HG02759 (cell line): ENCODE data around the gene DIDO1.

Experiments
- ATAC-seq: cut with Tn5 transposase; IDR thresholded peaks from one replicate; pipeline ENCODE4 v1.9.1; 2021; ENCODE audit warnings: mild to moderate bottlenecking, moderate library complexity; ENCODE audit not compliant: unreplicated experiment

Gene DIDO1

DNA sequence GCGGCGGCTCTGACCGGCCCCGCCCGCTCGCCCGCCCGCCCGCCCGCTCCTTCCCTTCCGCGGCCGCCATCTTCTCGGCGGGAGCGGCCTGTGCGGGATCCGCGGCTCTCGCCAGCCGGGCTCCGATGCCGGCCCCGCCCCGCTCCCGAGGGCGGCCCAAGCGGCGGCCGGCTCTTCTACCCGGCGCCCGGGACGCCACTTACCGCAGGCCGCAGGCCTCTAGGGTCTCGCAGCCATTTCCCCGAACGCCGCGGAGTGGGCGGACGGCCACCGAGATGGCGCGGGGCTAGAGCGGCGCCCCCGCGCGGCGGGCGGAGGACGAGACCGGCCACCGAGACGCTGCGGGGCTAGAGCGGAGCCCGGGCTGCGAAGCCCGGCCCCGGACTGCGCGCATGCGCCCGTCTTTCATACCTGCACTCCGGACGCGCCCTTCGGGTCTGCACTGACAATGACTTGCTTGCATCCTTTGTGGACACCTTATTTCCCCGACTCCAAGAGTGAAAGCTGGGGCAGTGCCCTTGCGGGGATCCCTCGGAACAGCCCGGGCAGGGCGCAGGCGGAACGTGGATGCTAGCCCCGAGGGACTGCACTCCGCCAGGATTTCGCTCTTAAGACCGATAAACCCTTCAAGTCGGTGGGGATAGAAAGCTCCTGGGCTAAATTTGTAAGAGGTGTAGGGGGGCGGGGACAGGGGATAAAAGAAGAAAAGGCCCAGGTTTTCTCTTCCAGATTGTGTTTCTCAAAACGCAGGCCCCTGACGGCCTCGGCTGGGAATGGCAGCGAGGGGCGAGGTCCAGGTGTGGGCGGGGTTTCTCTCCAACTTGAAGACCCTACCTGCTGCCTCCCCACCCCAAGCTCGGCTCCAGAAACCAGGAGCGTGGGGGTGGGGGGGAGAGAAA lies at the start of gene DIDO1:
TSS of gene DIDO1 (minus strand) at position 277 of the 899 bp plus-strand sequence.
- ATAC-seq: peak; percentile 86

DNA sequence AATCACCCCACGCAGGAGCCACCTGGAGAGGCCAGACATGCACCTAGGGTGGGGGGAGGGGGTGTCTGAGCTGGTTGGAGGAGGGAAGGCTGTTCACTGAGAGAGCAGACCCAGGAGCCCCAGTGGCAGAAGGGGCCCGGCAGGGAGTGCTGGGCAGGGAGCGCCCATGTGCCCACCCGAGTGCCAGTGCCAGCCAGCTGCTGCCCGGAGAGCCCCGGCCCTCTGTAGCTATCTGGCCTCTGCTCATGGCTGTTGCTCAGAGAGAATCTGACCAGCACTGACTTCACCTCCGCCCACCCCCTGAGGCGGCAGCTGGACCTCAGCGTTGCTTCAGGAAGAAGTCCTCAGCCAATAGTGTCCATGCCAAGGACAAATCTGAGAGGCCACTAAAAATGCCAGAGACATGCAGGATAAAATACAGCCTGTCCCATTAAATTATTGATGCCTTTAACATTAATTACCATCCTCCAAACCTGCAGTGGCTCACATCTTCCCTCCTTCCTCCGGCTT lies 49.0 kb upstream of the DIDO1 start:
- no peak for ATAC-seq

DNA sequence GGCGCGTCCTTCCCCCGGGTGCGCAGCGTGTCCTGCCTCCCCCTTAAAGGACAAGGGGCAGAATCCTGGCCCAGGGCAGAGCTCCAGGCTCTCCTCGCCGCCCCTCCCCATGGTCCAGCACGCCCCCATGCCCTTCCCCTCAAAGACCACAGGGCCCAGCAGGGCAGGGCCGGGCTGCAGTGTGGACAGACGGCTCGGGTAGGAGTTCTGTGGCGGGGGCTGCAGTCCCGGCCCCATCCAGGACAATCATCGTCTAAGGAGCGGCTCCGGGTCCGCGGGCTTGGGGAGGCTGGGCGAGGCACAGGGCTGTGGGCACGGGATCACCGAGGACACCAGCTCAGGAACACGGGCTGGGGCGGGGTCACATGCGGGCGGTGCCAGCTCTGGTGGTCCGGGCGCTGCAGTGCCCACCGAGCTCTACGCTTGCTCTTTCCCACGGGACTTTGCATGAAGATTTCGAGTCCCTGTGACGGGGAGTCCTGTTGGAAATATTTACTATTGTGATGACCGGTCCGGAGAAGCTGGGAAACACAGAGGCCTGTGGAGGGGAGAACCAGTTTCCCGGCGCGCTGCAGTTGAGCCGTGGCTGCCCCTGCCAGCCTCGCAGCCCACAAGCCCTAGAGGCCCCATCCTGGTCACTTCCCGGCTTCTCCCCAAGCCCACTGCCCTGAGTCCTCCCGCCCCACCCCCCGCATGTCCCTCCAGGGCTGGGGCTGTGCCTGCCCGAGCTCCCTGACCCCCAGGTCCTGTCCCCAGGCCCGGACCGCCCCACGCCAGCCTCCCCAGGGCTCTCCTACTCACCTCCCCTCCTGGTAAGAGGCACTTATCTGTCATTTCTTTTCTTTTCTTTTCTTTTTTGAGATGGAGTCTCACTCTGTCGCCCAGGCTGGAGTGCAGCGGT lies 46.8 kb upstream of the DIDO1 start:
- ATAC-seq: no peak

DNA sequence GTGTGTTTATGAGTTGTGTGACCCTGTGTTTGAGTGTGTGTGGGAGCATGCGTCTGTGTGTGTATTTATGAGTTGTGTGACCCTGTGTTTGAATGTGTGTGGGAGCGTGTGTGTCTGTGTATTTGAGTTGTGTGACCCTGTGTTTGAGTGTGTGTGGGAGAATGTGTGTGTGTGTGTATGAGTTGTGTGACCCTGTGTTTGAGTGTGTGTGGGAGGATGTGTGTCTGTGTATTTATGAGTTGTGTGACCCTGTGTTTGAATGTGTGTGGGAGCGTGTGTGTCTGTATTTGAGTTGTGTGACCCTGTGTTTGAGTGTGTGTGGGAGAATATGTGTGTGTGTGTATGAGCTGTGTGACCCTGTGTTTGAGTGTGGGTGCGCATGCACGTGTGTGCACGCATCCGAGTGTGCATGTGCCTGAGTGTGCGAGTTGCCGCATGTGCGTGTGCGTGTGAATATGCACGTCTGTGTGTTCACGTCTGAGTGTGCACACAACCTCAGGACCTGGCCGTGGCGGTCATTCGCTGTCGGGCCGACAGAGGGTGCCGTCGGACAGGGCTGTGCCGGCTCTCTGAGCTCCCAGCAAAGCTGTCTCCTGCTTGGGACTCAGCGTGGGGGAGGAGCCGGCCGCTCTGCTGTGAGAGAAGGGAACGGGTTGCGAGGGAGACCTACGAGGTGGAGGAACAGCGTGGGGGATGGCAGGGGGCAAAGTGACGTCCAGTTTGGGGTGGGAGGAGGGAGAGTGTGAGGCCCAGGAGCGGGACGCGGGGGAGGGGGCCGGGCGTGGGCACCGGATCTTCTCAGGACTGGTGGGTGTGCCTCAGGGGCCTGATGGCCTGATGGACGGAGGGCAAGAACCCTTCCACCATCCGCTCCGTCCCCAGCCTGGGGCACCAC lies 45.9 kb upstream of the DIDO1 start:
- ATAC-seq: peak; percentile 79

DNA sequence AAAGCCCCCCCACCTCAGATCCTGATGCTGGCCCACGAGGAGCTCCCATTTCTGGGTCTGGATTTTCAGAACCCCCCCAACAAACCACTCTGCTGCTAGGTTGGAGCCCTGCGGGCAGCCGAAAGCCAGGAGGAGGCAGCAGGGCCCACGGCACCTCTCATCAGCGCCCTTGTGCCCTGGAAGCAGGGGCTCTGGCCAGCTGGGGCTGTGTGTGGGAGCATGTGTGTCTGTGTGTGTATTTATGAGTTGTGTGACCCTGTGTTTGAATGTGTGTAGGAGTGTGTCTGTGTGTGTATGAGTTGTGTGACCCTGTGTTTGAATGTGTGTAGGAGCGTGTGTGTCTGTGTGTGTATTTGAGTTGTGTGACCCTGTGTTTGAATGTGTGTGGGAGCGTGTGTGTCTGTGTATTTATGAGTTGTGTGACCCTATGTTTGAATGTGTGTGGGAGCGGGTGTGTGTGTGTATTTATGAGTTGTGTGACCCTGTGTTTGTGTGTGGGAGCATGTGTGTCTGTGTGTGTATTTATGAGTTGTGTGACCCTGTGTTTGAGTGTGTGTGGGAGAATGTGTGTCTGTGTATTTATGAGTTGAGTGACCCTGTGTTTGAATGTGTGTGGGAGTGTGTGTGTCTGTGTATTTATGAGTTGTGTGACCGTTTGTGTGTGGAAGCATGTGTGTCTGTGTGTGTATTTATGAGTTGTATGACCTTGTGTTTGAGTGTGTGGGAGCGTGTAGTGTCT lies 45.1 kb upstream of the DIDO1 start:
- no peak for ATAC-seq

DNA sequence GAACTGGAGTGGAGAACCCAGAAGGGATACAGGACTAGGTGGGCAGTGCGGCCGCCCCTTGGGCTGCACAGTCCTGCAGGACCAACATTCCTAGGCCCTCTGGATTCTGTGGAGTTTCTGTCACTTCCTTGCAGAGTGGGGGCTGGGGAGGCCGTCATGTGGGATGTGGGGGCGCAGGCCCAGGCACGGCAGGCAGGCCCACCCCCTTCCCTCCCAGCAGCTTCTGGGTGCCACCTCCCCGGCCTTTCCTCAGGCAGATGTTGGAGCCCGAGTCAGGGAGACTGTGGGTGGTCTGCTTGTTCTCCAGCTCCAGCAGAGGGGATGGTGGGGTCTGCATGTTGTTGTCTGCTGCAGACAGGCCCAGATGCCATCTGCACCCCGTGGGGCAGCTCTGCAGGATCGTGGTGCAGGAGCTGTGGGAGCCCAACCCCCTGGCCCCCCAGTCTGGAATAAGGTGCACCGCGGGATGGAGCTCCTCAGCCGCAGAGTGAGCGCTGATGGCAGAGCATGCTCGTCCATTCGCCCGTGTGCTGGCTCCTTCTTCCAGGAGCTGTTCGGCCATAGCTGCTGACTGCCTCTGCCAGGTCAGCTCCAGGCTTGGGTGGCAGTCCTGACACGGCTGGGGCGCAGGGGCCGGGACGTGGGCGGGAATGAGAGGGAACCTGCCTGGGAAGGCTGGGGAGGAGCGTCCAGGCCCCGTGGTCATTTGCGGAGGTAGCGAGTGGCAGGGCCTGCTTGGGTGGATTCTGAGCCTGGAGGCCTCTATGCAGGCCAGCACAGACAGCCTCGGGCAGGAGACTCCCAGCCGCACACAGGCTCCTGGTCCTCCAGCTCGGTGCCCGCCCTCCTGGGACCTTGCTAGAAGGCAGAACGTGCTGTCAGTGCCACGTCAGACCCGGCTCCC lies 44.3 kb upstream of the DIDO1 start:
- no peak for ATAC-seq

DNA sequence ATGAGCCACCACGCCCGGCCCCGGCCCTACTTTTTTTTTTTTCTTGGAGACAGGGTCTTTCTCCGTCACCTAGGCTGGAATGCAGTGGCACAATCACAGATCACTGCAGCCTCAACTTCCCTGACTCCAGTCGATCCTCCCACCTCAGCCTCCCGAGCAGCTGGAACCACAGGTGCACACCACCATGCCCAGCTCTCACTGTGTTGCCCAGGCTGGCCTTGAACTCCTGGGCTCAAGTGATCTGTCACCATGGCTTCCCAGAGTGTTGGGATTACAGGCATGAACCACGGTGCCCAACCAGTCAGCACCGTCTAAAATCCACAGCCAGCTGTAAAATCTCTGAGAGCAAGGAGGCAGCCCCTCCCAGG lies 43.6 kb upstream of the DIDO1 start:
- no peak for ATAC-seq

DNA sequence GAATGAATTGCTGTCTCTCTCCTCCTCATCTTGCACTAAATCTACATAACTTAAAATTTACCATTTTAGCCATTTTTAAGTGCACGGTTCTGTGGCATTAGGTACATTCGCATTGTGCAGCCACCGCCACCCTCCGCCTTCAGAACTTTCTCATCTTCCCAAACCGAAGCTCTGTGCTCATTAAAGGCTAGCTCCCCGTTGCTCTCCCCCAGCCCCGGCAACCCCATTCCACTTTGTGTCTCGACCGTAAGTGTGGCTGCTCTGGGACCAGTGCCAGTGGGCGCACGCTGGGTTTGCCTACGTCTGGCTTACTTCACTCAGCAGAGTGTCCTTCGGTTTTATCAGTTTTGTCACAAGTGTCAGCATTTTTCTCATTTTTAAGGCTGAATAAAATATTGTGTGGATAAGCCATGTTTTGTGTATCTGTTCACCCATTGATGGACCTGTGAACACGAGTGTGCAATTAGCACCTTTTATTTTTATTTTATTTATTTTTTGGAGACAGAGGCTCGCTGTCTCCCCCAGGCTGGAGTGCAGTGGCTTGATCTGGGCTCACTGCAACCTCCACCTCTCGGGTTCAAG lies 43.0 kb upstream of the DIDO1 start:
- no peak for ATAC-seq

DNA sequence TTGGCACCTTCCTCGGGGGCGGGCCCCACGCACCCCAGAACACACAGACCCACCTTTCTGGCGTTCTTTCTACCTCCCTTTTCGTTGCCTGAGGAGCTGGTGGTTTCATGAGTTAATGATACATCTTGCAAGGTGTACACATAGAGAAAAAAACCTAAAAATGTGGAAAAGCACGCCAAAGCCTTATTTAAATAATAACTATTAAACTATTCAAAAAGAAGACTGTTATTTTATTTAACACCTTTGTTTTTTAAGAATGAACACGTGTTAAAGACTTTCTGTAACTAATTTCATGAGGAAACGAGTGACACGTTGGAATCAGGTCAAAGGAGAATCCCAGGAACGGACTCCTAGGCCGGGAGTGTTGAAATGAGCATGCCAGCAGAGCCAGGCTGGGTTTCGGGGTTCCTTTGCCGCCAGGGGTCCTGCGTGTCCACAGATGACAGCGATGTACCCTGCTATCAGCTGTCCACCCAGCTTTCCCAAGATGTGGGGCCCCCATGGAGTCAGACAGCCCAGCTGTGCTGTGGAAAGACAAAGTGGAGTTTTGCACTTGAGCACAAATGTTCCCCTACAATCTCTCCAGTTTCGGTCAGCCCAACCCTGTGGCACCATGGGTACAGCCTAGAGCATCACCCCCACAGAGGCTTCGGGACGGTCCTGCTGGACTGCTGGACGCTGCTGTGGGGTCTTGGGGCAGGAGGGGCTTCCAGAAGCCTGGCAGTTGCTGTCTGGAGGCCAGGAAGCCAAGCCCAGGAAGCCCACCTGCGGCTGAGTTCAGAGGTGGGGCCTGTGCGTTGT lies 42.3 kb upstream of the DIDO1 start:
- ATAC-seq: no peak

DNA sequence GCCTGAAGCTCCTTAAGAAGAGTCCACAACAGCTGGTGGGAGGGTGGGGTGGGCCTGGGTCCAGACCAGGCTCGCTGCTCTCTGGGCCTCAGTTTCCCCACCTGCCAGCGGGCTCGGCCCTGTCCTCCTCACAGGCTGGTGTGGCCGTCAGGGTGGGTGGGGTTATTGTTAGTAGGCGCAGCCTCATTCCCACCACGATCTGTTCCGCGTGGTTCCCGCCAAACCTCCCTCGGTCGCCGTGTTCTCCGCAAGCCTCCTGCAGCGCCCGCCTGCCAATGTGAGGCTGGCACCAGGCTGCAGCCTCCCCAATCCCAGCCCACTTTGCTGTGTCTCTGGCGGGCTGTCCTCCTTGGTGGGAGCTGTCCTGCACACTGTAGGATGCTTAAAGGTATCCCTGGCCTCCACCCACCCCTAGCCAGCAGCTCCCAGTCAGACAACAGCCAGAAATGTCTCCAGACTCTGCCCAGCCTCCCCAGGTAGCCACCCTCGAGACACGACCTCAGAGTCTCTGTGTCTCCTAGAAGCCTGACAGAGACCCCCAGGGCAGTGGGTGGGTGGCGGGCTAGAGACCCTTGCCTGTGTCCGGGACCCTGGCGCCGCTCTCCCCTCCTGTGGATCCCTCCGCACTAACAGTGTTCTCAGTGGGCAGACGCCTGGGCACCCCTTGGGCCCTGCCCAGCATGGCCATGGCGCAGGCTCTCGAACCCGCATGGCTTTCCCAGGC lies 41.5 kb upstream of the DIDO1 start:
- no peak for ATAC-seq

DNA sequence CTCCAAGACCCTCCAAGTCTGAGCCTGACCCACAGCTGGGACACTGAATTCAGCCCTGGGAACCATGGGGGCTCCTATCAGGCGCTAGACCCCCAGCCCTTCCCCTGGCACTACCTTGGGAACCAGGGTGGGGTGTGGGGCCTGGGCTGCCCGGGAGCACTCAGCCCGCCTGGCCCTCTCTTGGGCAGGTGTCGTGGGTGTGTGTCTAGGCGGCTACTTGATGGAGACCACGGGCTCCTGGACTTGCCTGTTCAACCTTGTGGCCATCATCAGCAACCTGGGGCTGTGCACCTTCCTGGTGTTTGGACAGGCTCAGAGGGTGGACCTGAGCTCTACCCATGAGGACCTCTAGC lies 40.8 kb upstream of the DIDO1 start:
- no peak for ATAC-seq

DNA sequence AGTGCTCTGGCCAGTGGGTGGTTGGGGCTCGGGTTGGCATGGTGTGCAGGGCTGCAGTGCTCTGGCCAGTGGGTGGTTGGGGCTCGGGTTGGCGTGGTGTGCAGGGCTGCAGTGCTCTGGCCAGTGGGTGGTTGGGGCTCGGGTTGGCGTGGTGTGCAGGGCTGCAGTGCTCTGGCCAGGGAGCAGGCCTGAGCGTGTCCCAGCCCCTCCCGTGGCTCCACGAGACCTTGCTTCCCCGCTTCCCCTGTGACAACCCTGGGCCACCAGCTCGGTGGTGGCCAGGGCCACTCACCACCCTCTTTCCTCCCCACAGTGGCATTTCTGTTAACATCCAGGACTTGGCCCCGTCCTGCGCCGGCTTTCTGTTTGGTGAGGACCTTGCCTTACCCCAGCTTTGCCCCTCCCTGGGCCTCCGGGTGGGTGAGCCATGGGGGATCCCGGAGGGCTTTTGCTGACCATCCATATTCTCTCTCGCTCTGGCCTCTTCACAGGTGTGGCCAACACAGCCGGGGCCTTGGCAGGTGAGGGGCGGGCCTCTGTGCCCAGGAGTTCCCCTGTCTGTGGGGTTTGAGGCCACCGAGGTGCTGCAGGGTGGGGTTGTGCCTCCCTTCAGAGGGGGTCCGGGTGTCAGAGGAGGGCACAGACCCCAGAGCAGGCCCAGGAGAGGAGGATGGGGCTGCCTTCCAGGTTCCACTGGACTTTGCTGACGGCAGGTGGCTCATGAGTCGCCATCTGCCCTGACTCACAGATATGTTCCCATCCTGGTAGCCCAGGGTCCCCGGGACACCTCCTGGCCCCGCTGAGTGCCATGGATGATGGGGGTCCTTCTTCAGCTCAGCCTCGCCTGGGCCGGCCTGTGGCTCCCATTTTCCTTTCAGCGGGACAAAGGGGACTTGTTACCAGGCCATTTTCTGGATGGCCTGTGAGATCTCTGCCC lies 40.2 kb upstream of the DIDO1 start:
- no peak for ATAC-seq

DNA sequence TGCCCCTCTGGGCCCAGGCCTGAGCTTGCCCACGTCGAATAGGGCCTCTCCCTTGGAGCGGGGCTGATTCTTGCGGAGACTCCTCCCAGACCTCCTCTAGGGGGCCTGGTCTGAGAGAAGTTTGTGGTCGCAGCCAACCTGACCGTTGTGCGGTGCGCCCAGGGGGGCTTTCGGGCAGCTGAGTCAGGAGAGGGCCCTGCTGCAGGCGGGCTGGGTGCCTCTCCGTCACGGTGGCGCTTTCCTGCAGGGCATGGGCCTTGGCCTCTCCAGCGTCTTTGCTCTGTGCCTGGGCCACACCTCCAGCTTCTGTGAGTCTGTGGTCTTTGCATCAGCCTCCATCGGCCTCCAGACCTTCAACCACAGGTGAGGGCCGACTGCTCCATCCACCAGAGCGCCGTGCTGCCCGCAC lies 39.1 kb upstream of the DIDO1 start:
- ATAC-seq: no peak

DNA sequence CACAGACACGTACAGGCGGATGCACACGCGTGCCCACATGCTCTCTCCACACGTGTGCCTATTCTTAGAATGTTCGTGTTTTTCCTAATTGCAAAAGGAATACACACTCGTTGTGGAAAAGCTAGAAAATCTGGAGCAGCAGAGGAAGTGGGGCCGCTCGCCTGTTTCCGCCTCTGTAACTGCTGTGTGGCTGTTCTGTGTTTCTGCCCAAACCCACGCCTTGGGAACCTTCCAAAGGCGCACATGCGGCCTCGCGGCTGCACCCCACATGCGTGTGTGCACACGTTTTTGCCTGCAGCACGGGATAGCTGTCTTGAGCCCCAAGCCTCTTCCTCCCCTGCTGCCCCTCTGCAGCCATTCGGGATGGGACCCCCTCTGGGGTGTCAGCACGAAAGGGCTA lies 38.4 kb upstream of the DIDO1 start:
- no peak for ATAC-seq

DNA sequence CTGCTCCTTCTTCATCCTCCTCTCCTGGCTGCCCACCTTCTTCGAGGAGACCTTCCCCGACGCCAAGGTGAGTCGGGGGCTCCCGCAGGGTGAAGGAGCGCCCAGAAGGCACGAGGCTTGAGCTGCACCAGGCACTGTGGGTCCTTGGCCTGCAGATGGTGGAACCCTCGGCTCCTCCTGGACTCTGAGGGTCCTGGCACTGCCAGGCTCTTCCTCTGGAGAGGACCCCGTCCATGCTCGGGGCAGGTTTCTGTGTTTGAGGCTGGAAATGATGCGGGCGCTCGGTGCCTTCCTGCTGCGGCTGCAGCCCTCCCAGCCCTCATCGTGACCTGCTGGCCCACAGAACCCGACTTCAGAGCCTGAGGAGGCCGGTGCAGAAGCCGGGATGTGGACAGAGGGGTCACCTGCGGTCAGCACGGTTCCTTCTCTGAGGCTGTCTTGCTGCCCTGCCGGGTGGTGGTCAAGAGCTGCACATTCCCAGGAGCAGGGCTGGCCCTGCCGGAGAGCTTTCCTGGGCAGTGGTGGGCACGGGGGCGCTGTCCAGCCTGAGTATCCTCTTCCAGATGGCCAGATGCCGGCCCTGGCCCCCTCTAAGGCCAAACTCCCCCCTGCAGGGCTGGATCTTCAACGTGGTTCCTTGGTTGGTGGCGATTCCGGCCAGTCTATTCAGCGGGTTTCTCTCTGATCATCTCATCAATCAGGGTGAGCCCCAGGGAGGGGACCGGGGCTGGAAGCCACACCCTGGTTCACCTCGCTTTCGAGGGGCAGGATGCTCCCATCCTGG lies 37.5 kb upstream of the DIDO1 start:
- no peak for ATAC-seq
